Lower leg skin (tissue), 3 donors: Measurements from ENCODE around the gene CITED4.

Experiments
- POLR2A ChIP-seq, 2 donors: fragments of 450-650 bp; IDR thresholded peaks; one replicate each; pipeline ENCODE4 v1.6.1; 2016 to 2017; ENCODE audit warnings: antibody characterized with exemption in 2 of 2, mild to moderate bottlenecking in 1 of 2, moderate library complexity in 1 of 2
- TF ChIP-seq, protein P1 (sequence below), 3 donors: fragments of 450-650 bp; IDR thresholded peaks; one replicate each; pipeline ENCODE4 v1.5.1; 2016; ENCODE audit warnings: antibody characterized with exemption in 3 of 3, mild to moderate bottlenecking in 3 of 3, moderate library complexity in 2 of 3

DNA sequence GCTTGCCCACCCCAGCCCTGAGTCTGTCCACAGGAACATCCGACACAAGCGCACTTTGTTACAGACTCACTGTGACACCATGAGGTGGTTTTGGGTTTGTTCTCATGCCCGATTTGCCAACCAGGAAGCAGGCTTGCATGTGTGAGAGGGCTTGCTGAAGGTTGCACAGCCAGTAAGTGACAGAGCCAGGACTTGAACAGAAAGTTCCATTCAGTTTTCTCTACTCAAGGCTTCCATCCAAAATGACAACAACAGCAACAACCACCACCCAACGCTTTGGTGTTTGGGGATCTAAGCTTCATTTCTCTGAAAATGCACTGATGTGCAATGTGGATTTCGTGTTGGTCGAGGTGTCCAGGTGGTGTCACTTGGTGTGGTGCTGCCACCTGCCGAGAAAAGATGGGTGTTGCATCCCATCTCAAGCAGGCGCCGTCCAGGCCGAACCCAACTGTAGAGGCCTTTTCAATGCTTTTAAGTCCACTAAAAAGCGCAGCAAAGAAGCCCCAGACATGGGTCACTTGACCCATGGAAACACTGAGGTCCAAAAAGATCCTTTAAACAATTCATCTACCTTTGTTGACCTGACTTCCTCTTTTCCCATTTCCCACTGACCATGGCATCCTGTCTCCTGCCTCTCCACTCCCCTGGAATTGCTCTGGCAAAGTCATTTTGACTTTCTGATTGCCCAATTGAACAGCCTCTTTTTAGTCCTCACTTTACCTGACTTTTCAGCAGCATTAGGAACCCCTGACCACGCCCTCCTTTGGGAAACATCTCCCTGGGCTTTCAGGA lies 12.2 kb downstream of the CITED4 start:
- TF ChIP-seq, protein P1, sequence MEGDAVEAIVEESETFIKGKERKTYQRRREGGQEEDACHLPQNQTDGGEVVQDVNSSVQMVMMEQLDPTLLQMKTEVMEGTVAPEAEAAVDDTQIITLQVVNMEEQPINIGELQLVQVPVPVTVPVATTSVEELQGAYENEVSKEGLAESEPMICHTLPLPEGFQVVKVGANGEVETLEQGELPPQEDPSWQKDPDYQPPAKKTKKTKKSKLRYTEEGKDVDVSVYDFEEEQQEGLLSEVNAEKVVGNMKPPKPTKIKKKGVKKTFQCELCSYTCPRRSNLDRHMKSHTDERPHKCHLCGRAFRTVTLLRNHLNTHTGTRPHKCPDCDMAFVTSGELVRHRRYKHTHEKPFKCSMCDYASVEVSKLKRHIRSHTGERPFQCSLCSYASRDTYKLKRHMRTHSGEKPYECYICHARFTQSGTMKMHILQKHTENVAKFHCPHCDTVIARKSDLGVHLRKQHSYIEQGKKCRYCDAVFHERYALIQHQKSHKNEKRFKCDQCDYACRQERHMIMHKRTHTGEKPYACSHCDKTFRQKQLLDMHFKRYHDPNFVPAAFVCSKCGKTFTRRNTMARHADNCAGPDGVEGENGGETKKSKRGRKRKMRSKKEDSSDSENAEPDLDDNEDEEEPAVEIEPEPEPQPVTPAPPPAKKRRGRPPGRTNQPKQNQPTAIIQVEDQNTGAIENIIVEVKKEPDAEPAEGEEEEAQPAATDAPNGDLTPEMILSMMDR (IDR thresholded peaks at IDR 0.05) = no peak
- TF ChIP-seq POLR2A (IDR thresholded peaks at IDR 0.05) = no peak
